Heart left ventricle (tissue), 13 donors: ENCODE measurements around the gene PRKG1.

Source experiments
- POLR2A ChIP-seq, 2 donors: fragments of 450-650 bp; IDR thresholded peaks; one replicate each; pipeline ENCODE4 v1.6.1; 2017; ENCODE audit warnings: antibody characterized with exemption in 2 of 2, mild to moderate bottlenecking in 2 of 2, moderate library complexity in 2 of 2
- TF ChIP-seq, protein P1 (sequence below), 12 donors: fragments of 200-600 bp; sonication (generic) in 4 of 12; IDR thresholded peaks; one replicate each; pipeline versions ENCODE4 v1.5.0 to v1.8.0; 2018 to 2022; ENCODE audit warnings: antibody characterized with exemption in 12 of 12, mild to moderate bottlenecking in 5 of 12
- donor health status: ischemic (EF 13 %, LVEDD 7.1; RV severe dilation, severe dysfunction).
- donor health status: DM: no; HTN: yes; CAD: no.
- donor health status: DM: no; HTN: no; CAD: no.
- donor health status: ischemic (EF 25% LVEDD 6.9; RV normal size, moderate dysfunction).
- donor health status: ischemic (EF 25% LVEDD 5.7; RV mildly dilated, moderate dysfunction).
- donor health status: ischemic (EF 35%, LVEDD 5.7; RV mildly dilated, moderate dysfunction).
- donor health status: nonischemic (EF 11% LVEDD 7.7; RV severe dilation, severe dysfunction).
- donor health status: DM: yes; HTN: yes; CAD: no.
- donor health status: PGD.
- donor health status: ischemic (EF 29% LVEDD 5.4; RV normal size, mild dysfunction).
- donor health status: nonischemic (EF 23%, LVEDD 6.1; RV moderate dilation, normal function).

- TF ChIP-seq, protein P1, sequence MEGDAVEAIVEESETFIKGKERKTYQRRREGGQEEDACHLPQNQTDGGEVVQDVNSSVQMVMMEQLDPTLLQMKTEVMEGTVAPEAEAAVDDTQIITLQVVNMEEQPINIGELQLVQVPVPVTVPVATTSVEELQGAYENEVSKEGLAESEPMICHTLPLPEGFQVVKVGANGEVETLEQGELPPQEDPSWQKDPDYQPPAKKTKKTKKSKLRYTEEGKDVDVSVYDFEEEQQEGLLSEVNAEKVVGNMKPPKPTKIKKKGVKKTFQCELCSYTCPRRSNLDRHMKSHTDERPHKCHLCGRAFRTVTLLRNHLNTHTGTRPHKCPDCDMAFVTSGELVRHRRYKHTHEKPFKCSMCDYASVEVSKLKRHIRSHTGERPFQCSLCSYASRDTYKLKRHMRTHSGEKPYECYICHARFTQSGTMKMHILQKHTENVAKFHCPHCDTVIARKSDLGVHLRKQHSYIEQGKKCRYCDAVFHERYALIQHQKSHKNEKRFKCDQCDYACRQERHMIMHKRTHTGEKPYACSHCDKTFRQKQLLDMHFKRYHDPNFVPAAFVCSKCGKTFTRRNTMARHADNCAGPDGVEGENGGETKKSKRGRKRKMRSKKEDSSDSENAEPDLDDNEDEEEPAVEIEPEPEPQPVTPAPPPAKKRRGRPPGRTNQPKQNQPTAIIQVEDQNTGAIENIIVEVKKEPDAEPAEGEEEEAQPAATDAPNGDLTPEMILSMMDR (IDR thresholded peaks at IDR 0.05) = no peak
- no peak for TF ChIP-seq POLR2A (IDR thresholded peaks at IDR 0.05)
Measured at GRCh38 chr10:51886438-51887068, 812.3 kb downstream of the PRKG1 start.
